Endothelial cell (in vitro differentiated cells): ENCODE data around the gene TESMIN. TPM values are rescaled to one million over a fixed set of nuclear protein-coding genes. Genes with fewer than 3 reads are reported as not detected.
A peak's percentile ranks its signal among the peaks of the same experiment; 100 is the strongest.

Experiments used
- DNase-seq: peaks from one replicate; pipeline ENCODE4 v3.0.0; 2021; ENCODE audit warnings: low spot score
- H3K27ac Mint-ChIP-seq: one replicate; pipeline ENCODE4 v1.8.0; 2021; ENCODE audit warnings: mixed read lengths, inconsistent platforms; ENCODE audit not compliant: unreplicated experiment
- H3K27me3 Mint-ChIP-seq: one replicate; pipeline ENCODE4 v1.8.0; 2021; ENCODE audit warnings: mild to moderate bottlenecking, moderate library complexity, mixed read lengths, inconsistent platforms; ENCODE audit not compliant: unreplicated experiment
- H3K36me3 Mint-ChIP-seq: one replicate; pipeline ENCODE4 v1.8.0; 2021; ENCODE audit warnings: mild to moderate bottlenecking, low read depth, mixed read lengths, inconsistent platforms; ENCODE audit not compliant: unreplicated experiment
- H3K4me1 Mint-ChIP-seq: one replicate; pipeline ENCODE4 v1.8.0; 2021; ENCODE audit warnings: mild to moderate bottlenecking, mixed read lengths, inconsistent platforms; ENCODE audit not compliant: unreplicated experiment
- H3K4me3 Mint-ChIP-seq: one replicate; pipeline ENCODE4 v1.8.0; 2021; ENCODE audit warnings: mild to moderate bottlenecking, mixed read lengths, inconsistent platforms; ENCODE audit not compliant: unreplicated experiment
- H3K9me3 Mint-ChIP-seq: one replicate; pipeline ENCODE4 v1.8.0; 2021; ENCODE audit warnings: mixed read lengths, inconsistent platforms; ENCODE audit not compliant: unreplicated experiment
- long read RNA-seq: library from polyadenylated mRNA; unstranded; transcript quantifications from one replicate; pipeline ENCODE4 v2.0.0, GENCODE V29; 2020; ENCODE audit not compliant: unreplicated experiment
- total RNA-seq: library from RNA; stranded (reverse); fragmentation: NEBNext Ultra II Directional; extraction: Animal tissue kit (Norgen Biotek cat#: 25700); gene quantifications from one replicate; pipeline ENCODE4 v1.2.1, GENCODE V29; 2021; ENCODE audit not compliant: unreplicated experiment
- TF ChIP-seq, protein P1 (sequence below): fragments of 200-600 bp; sonication (generic); IDR thresholded peaks from one replicate; pipeline ENCODE4 v1.5.0; 2021; ENCODE audit warnings: antibody characterized with exemption; ENCODE audit not compliant: unreplicated experiment

The TESMIN gene, protein sequence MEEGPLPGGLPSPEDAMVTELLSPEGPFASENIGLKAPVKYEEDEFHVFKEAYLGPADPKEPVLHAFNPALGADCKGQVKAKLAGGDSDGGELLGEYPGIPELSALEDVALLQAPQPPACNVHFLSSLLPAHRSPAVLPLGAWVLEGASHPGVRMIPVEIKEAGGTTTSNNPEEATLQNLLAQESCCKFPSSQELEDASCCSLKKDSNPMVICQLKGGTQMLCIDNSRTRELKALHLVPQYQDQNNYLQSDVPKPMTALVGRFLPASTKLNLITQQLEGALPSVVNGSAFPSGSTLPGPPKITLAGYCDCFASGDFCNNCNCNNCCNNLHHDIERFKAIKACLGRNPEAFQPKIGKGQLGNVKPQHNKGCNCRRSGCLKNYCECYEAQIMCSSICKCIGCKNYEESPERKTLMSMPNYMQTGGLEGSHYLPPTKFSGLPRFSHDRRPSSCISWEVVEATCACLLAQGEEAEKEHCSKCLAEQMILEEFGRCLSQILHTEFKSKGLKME
- total RNA-seq, result 3.4 TPM
- long read RNA-seq, partial matches to known transcripts, result 0 of 2 reads
- long read RNA-seq, other reads (novel, unspliced or antisense), result 2 of 2 reads

GRCh38 chr11:68751331-68751856, at the start of gene TESMIN:
TESMIN (minus strand) TSS chr11:68751520; CDS start chr11:68750660, 860 bp downstream.
- Mint-ChIP-seq H3K9me3 (no peaks in the 10 kb centered on the region), H3K4me1 (peaks cover 11% of the 10 kb centered on the region)

DNA sequence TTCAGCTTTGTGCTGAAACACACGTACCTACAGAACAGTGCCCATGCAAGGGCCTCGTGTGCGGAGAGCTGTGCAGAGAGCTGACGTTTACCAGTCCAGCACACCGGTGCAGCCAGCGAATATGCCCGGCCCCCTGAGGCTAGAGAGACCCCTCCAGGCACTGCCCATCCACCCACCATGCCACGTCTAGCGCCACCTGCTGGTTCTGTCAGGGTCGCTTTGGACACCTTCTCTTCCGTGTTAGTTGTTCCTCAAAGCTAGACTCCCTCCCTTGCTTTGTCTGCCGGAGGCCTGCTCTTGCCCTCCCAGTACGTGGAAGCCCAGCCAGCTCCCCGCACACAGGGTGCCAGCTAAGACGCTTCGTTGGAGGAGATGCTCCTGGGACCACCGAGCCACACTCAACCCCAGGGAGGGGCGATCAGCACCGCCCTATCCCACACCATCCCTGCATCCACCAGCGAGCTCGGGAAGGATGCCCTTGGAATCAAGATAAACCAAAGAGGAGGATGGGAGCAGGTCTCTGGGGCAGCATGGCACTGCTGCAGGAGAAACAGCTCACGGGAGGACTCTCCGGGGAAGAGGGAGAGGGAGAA, 47.0 kb upstream of the TESMIN start:
- Mint-ChIP-seq H3K4me3 (no peak overlapping the region), H3K27me3 (peaks cover 1% of the 10 kb centered on the region), H3K4me1 (no peaks in the 10 kb centered on the region), H3K27ac (no peak overlapping the region), H3K36me3 (no peaks in the 10 kb centered on the region), H3K9me3 (no peaks in the 10 kb centered on the region)
- peak; percentile 72 for DNase-seq
- TF ChIP-seq, protein P1, sequence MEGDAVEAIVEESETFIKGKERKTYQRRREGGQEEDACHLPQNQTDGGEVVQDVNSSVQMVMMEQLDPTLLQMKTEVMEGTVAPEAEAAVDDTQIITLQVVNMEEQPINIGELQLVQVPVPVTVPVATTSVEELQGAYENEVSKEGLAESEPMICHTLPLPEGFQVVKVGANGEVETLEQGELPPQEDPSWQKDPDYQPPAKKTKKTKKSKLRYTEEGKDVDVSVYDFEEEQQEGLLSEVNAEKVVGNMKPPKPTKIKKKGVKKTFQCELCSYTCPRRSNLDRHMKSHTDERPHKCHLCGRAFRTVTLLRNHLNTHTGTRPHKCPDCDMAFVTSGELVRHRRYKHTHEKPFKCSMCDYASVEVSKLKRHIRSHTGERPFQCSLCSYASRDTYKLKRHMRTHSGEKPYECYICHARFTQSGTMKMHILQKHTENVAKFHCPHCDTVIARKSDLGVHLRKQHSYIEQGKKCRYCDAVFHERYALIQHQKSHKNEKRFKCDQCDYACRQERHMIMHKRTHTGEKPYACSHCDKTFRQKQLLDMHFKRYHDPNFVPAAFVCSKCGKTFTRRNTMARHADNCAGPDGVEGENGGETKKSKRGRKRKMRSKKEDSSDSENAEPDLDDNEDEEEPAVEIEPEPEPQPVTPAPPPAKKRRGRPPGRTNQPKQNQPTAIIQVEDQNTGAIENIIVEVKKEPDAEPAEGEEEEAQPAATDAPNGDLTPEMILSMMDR, result peak; percentile 73

More at GRCh38 chr11:68751331-68751856, at the start of gene TESMIN:
- Mint-ChIP-seq H3K27ac (no peak within 1 kb of the TSS), H3K4me3 (peak within 1 kb of the TSS; percentile 62), H3K27me3 (peaks cover 5% of the 10 kb centered on the region), H3K36me3 (no peaks in the 10 kb centered on the region)
- DNase-seq, result peak; percentile 95
- TF ChIP-seq, protein P1, result no peak

DNA sequence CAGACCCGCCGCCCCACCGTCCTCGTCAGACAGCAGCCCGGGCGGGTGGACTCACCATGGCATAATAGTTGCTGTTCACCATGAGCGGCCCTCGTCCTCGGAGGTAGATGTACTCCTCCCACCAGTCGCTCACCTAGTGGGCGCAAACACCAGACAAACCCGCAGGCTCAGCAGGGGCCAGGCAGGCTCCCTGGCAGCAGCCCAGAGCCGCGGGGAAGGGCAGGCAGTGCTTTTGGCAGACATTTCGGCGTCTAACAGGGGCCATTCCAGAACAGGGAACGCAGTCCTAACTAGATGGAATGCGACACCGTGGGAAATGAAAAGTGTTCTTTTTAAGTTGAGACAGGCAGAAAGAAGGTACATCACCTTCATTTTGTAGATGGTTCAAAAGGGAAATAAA, 45.5 kb upstream of the TESMIN start:
- H3K27me3 Mint-ChIP-seq, result no peaks in the 10 kb centered on the region
- no peak overlapping the region for H3K27ac Mint-ChIP-seq
- H3K4me1 Mint-ChIP-seq, result no peaks in the 10 kb centered on the region
- H3K4me3 Mint-ChIP-seq, result no peak overlapping the region
- no peaks in the 10 kb centered on the region for H3K9me3 Mint-ChIP-seq
- H3K36me3 Mint-ChIP-seq, result no peaks in the 10 kb centered on the region
- TF ChIP-seq, protein P1, result no peak
- DNase-seq, result no peak

DNA sequence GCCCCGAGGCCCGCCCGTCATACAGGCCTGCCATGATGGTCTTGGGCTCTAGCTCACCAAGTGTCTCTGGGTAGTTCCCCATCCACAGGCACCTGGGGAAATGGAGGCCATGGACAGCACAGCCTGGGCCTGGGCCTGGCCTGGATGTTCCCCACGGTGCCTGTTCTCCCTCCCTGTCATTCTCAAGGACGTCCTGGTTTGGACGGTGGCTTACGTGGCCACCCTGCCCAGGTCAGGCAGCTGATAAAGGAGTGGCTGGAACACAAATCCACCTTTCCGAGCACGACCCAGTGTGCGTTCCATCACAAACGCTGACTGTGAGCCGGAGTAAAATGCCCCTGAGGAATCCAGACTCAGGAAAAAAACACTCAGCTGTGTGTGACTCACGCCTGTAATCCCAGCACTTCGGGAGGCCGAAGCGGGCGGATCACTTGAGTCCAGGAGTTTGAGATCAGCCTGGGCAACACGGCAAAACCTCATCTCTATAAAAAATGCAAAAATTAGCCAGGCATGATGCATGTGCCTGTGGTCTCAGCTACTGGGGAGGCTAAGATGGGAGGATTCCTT, 41.2 kb upstream of the TESMIN start:
- Mint-ChIP-seq H3K27ac (no peak overlapping the region), H3K27me3 (no peaks in the 10 kb centered on the region), H3K4me3 (no peak overlapping the region), H3K36me3 (no peaks in the 10 kb centered on the region), H3K4me1 (no peaks in the 10 kb centered on the region), H3K9me3 (no peaks in the 10 kb centered on the region)
- TF ChIP-seq, protein P1, result no peak
- no peak for DNase-seq
